Neural progenitor cell (in vitro differentiated cells): ENCODE measurements around the gene GPS1. TPM values are rescaled to one million over a fixed set of nuclear protein-coding genes. Genes with fewer than 3 reads are reported as not detected.

Source experiments
- DNase-seq: peaks from one replicate; pipeline ENCODE4 v3.0.0-alpha.2; 2016; ENCODE audit warnings: low spot score
- H2AFZ ChIP-seq: fragments of 200-600 bp; sonication (generic); replicated peaks from 2 replicates; pipeline ENCODE4 v1.6.1; 2016; ENCODE audit warnings: antibody characterized with exemption
- H3F3A ChIP-seq: fragments of 200-600 bp; sonication (generic); 2 replicates; pipeline ENCODE4 v1.6.1; 2016; ENCODE audit warnings: antibody characterized with exemption, low read depth
- H3K27ac ChIP-seq: fragments of 200-600 bp; sonication (generic); 2 replicates; pipeline ENCODE4 v1.5.1; 2016; ENCODE audit warnings: mild to moderate bottlenecking
- H3K27me3 ChIP-seq: fragments of 200-600 bp; sonication (generic); 2 replicates; pipeline ENCODE4 v1.6.1; 2016; ENCODE audit warnings: mild to moderate bottlenecking, moderate library complexity
- H3K36me3 ChIP-seq: fragments of 200-600 bp; sonication (generic); 2 replicates; pipeline ENCODE4 v1.5.1; 2016
- H3K4me1 ChIP-seq: fragments of 200-600 bp; sonication (generic); 2 replicates; pipeline ENCODE4 v1.6.1; 2016; ENCODE audit warnings: mixed run types
- H3K4me2 ChIP-seq: fragments of 200-600 bp; sonication (generic); 2 replicates; pipeline ENCODE4 v1.6.1; 2016
- H3K4me3 ChIP-seq: fragments of 200-600 bp; sonication (generic); 2 replicates; pipeline ENCODE4 v1.5.1; 2016
- H3K79me2 ChIP-seq: fragments of 200-600 bp; sonication (generic); 2 replicates; pipeline ENCODE4 v1.6.1; 2016; ENCODE audit warnings: low read depth
- H3K9ac ChIP-seq: fragments of 200-600 bp; sonication (generic); 2 replicates; pipeline ENCODE4 v1.6.1; 2016
- H3K9me3 ChIP-seq: fragments of 200-600 bp; sonication (generic); 2 replicates; pipeline ENCODE4 v1.5.1; 2016; ENCODE audit warnings: low read depth
- H4K20me1 ChIP-seq: fragments of 200-600 bp; sonication (generic); 2 replicates; pipeline ENCODE4 v1.6.1; 2016; ENCODE audit warnings: low read depth
- H3K27ac Mint-ChIP-seq: 3 replicates; pipeline ENCODE4 v1.8.0; 2021; ENCODE audit warnings: mixed read lengths
- H3K27me3 Mint-ChIP-seq: 2 replicates; pipeline ENCODE4 v1.8.0; 2022; ENCODE audit warnings: low read depth, mild to moderate bottlenecking, inconsistent platforms, moderate library complexity, mixed read lengths; ENCODE audit not compliant: insufficient read depth
- H3K36me3 Mint-ChIP-seq: 3 replicates; pipeline ENCODE4 v1.8.0; 2021; ENCODE audit warnings: mixed read lengths
- H3K4me1 Mint-ChIP-seq: 3 replicates; pipeline ENCODE4 v1.8.0; 2021; ENCODE audit warnings: mixed read lengths
- H3K4me3 Mint-ChIP-seq: 3 replicates; pipeline ENCODE4 v1.8.0; 2021; ENCODE audit warnings: mild to moderate bottlenecking, moderate library complexity, mixed read lengths
- H3K9me3 Mint-ChIP-seq: 3 replicates; pipeline ENCODE4 v1.8.0; 2020; ENCODE audit warnings: mixed read lengths
- EZH2 ChIP-seq: fragments of 200-600 bp; sonication (generic); IDR thresholded peaks from 2 replicates; pipeline ENCODE4 v1.6.1; 2017; ENCODE audit warnings: antibody characterized with exemption, mild to moderate bottlenecking, moderate library complexity
- EZH2phosphoT487 ChIP-seq: fragments of 200-600 bp; sonication (generic); IDR thresholded peaks from 2 replicates; pipeline ENCODE4 v1.6.1; 2017; ENCODE audit warnings: antibody characterized with exemption
- total RNA-seq: library from RNA; depleted of rRNA; stranded (reverse); fragments of >200 nt; gene quantifications from 2 replicates; pipeline ENCODE4 v1.2.3, GENCODE V29; 2015; ENCODE audit warnings: low replicate concordance
- TF ChIP-seq, protein P1 (sequence below): fragments of 200-600 bp; sonication (generic); IDR thresholded peaks from 2 replicates; pipeline ENCODE4 v1.5.1; 2017; ENCODE audit warnings: antibody characterized with exemption, mild to moderate bottlenecking

GPS1 gene
- total RNA-seq, 1 donor from 2014 or later = 86.6 TPM

DNA sequence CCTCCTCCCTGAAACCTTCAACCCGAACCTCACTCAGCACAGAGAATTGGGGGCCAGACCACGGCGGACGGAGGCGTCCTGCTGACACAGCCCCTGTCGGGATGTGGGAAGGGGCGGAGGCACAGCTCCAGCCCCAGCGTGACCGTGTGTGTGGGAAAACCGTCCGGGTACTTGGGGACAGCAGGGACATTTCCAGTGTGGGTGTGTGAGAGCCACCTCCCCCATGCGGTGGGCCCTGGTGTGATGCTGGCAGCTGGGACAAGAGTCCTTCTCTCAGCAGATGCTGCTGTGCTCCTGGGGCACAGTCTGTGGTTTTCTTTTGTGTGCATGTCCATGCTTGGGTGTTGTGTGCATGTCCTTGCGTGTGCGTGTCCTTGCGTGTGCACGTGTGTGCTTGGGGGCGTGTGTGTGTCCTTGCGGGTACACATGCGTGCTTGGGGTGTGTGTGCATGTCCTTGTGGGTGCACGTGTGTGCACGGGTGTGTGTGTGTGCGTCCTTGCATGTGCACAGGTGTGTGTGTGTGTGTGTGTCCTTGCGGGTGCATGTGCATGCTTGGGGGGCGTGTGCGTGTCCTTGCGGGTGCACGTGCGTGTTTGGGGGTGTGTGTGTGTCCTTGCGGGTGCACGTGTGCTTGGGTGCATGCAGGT, 45.9 kb upstream of the GPS1 start:
- TF ChIP-seq EZH2phosphoT487 (no peak), EZH2 (no peak)
- TF ChIP-seq, protein P1, sequence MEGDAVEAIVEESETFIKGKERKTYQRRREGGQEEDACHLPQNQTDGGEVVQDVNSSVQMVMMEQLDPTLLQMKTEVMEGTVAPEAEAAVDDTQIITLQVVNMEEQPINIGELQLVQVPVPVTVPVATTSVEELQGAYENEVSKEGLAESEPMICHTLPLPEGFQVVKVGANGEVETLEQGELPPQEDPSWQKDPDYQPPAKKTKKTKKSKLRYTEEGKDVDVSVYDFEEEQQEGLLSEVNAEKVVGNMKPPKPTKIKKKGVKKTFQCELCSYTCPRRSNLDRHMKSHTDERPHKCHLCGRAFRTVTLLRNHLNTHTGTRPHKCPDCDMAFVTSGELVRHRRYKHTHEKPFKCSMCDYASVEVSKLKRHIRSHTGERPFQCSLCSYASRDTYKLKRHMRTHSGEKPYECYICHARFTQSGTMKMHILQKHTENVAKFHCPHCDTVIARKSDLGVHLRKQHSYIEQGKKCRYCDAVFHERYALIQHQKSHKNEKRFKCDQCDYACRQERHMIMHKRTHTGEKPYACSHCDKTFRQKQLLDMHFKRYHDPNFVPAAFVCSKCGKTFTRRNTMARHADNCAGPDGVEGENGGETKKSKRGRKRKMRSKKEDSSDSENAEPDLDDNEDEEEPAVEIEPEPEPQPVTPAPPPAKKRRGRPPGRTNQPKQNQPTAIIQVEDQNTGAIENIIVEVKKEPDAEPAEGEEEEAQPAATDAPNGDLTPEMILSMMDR = no peak
- Mint-ChIP-seq H3K4me1 (peaks cover 18% of the 10 kb centered on the region), H3K9me3 (no peaks in the 10 kb centered on the region), H3K4me3 (no peak overlapping the region), H3K36me3 (peaks cover 4% of the 10 kb centered on the region), H3K27me3 (peaks cover 3% of the 10 kb centered on the region), H3K27ac (peak overlapping the region; percentile 42)
- DNase-seq = no peak
- Histone ChIP-seq H3K36me3 (no peaks in the 10 kb centered on the region), H4K20me1 (peaks cover 4% of the 10 kb centered on the region), H3F3A (no peaks in the 10 kb centered on the region), H3K79me2 (no peaks in the 10 kb centered on the region), H3K27me3 (no peaks in the 10 kb centered on the region), H3K9me3 (no peaks in the 10 kb centered on the region), H3K4me2 (no peak overlapping the region), H3K9ac (no peak overlapping the region), H3K4me1 (no peaks in the 10 kb centered on the region), H2AFZ (no peak overlapping the region), H3K4me3 (no peak overlapping the region), H3K27ac (no peak overlapping the region)

- Histone ChIP-seq H3K4me3 (no peak overlapping the region), H3K4me1 (no peaks in the 10 kb centered on the region), H3K27me3 (no peaks in the 10 kb centered on the region), H2AFZ (no peak overlapping the region), H3K4me2 (no peak overlapping the region), H3K27ac (no peak overlapping the region), H4K20me1 (peaks cover 4% of the 10 kb centered on the region), H3K79me2 (no peaks in the 10 kb centered on the region), H3K9me3 (no peaks in the 10 kb centered on the region), H3F3A (no peaks in the 10 kb centered on the region), H3K9ac (no peak overlapping the region), H3K36me3 (no peaks in the 10 kb centered on the region)
- H3K4me1 Mint-ChIP-seq = peaks cover 14% of the 10 kb centered on the region
- H3K4me3 Mint-ChIP-seq = no peak overlapping the region
- H3K36me3 Mint-ChIP-seq = peaks cover 4% of the 10 kb centered on the region
- no peaks in the 10 kb centered on the region for H3K9me3 Mint-ChIP-seq
- no peak for DNase-seq
- H3K27ac Mint-ChIP-seq = peak overlapping the region; percentile 42
- TF ChIP-seq EZH2 (no peak), EZH2phosphoT487 (no peak)
- TF ChIP-seq, protein P1 = no peak
- H3K27me3 Mint-ChIP-seq = peaks cover 3% of the 10 kb centered on the region
These were observed 45.0 kb upstream of the GPS1 start for GRCh38 chr17:82006468-82007227.

- H3K4me3 ChIP-seq = no peak overlapping the region
- no peak overlapping the region for H3K4me3 Mint-ChIP-seq
- peaks cover 4% of the 10 kb centered on the region for H3K36me3 Mint-ChIP-seq
- H3K9me3 ChIP-seq = no peaks in the 10 kb centered on the region
- no peaks in the 10 kb centered on the region for H3K27me3 ChIP-seq
- H4K20me1 ChIP-seq = peaks cover 4% of the 10 kb centered on the region
- no peak overlapping the region for H3K4me2 ChIP-seq
- H3K27me3 Mint-ChIP-seq = peaks cover 3% of the 10 kb centered on the region
- H3K4me1 Mint-ChIP-seq = peaks cover 11% of the 10 kb centered on the region
- H3K27ac ChIP-seq = no peak overlapping the region
- H2AFZ ChIP-seq = no peak overlapping the region
- no peaks in the 10 kb centered on the region for H3K79me2 ChIP-seq
- H3K9me3 Mint-ChIP-seq = no peaks in the 10 kb centered on the region
- H3K27ac Mint-ChIP-seq = no peak overlapping the region
- H3K9ac ChIP-seq = no peak overlapping the region
- no peak for DNase-seq
- H3F3A ChIP-seq = no peaks in the 10 kb centered on the region
- no peaks in the 10 kb centered on the region for H3K36me3 ChIP-seq
- TF ChIP-seq EZH2 (no peak), EZH2phosphoT487 (no peak)
- TF ChIP-seq, protein P1 = no peak
- no peaks in the 10 kb centered on the region for H3K4me1 ChIP-seq
These were observed 44.5 kb upstream of the GPS1 start for GRCh38 chr17:82007228-82007494.
